ENCODE data around the gene FBXL13.
"Not testable (repeated sequence)": the region's sequence is repeated elsewhere in the genome, so short reads cannot be mapped to it uniquely, and the experiment has no call there.

Gene FBXL13

GRCh38 chr7:102859084-102859798 lies 215.4 kb downstream of the FBXL13 start:
- Histone ChIP-seq H3K27ac (ENCODE audit: low read depth, low read length) (no peak overlapping the region), H3K9ac (ENCODE audit: low read length in 5 of 5) (no peak overlapping the region), H3K4me1 (ENCODE audit: control insufficient read depth in 5 of 5, insufficient read depth in 5 of 5, low read length in 5 of 5) (peaks cover 0 to 3% (median 0%) of the 10 kb centered on the region in 5 donors), H3K4me3 (ENCODE audit: low read depth in 1 of 5, low read length in 5 of 5) (no peak overlapping the region), H3K9me3 (ENCODE audit: control insufficient read depth in 5 of 5, low read length in 5 of 5) (peaks cover 0 to 2% (median 0%) of the 10 kb centered on the region in 5 donors), H3K36me3 (ENCODE audit: control insufficient read depth in 5 of 5, insufficient read depth in 5 of 5, low read length in 5 of 5) (no peaks in the 10 kb centered on the region), H3K27me3 (ENCODE audit: control insufficient read depth in 5 of 5, insufficient read depth in 4 of 5, low read length in 5 of 5) (no peaks in the 10 kb centered on the region)

- no peaks in the 10 kb centered on the region for H3K27me3 ChIP-seq (ENCODE audit: control insufficient read depth in 5 of 5, insufficient read depth in 4 of 5, low read length in 5 of 5)
- H3K36me3 ChIP-seq (ENCODE audit: control insufficient read depth in 5 of 5, insufficient read depth in 5 of 5, low read length in 5 of 5), result peaks cover 0 to 5% (median 0%) of the 10 kb centered on the region in 5 donors
- peaks cover 0 to 3% (median 0%) of the 10 kb centered on the region in 5 donors for H3K4me1 ChIP-seq (ENCODE audit: control insufficient read depth in 5 of 5, insufficient read depth in 5 of 5, low read length in 5 of 5)
- no peak overlapping the region for H3K4me3 ChIP-seq (ENCODE audit: low read depth in 1 of 5, low read length in 5 of 5)
- no peak overlapping the region for H3K27ac ChIP-seq (ENCODE audit: low read depth, low read length)
- H3K9me3 ChIP-seq (ENCODE audit: control insufficient read depth in 5 of 5, low read length in 5 of 5), result peaks cover 0 to 2% (median 0%) of the 10 kb centered on the region in 5 donors
- H3K9ac ChIP-seq (ENCODE audit: low read length in 5 of 5), result no peak overlapping the region
These were observed 218.6 kb downstream of the FBXL13 start for GRCh38 chr7:102856036-102856435.

- H3K27ac ChIP-seq (ENCODE audit: low read depth, low read length), result no peak overlapping the region
- no peaks in the 10 kb centered on the region for H3K27me3 ChIP-seq (ENCODE audit: control insufficient read depth in 5 of 5, insufficient read depth in 4 of 5, low read length in 5 of 5)
- H3K9ac ChIP-seq (ENCODE audit: low read length in 5 of 5), result no peak overlapping the region
- no peaks in the 10 kb centered on the region for H3K4me1 ChIP-seq (ENCODE audit: control insufficient read depth in 5 of 5, insufficient read depth in 5 of 5, low read length in 5 of 5)
- H3K9me3 ChIP-seq (ENCODE audit: control insufficient read depth in 5 of 5, low read length in 5 of 5), result no peaks in the 10 kb centered on the region
- H3K36me3 ChIP-seq (ENCODE audit: control insufficient read depth in 5 of 5, insufficient read depth in 5 of 5, low read length in 5 of 5), result peaks cover 0 to 5% (median 0%) of the 10 kb centered on the region in 5 donors
- H3K4me3 ChIP-seq (ENCODE audit: low read depth in 1 of 5, low read length in 5 of 5), result no peak overlapping the region
These were observed 225.1 kb downstream of the FBXL13 start for GRCh38 chr7:102849538-102849937.

- Histone ChIP-seq H3K36me3 (ENCODE audit: control insufficient read depth in 5 of 5, insufficient read depth in 5 of 5, low read length in 5 of 5) (peaks cover 0 to 5% (median 0%) of the 10 kb centered on the region in 5 donors), H3K9me3 (ENCODE audit: control insufficient read depth in 5 of 5, low read length in 5 of 5) (no peaks in the 10 kb centered on the region), H3K4me3 (ENCODE audit: low read depth in 1 of 5, low read length in 5 of 5) (no peak overlapping the region), H3K27me3 (ENCODE audit: control insufficient read depth in 5 of 5, insufficient read depth in 4 of 5, low read length in 5 of 5) (no peaks in the 10 kb centered on the region), H3K27ac (ENCODE audit: low read depth, low read length) (no peak overlapping the region), H3K4me1 (ENCODE audit: control insufficient read depth in 5 of 5, insufficient read depth in 5 of 5, low read length in 5 of 5) (no peaks in the 10 kb centered on the region), H3K9ac (ENCODE audit: low read length in 5 of 5) (no peak overlapping the region)
These were observed 225.5 kb downstream of the FBXL13 start for GRCh38 chr7:102849079-102849478.

- no peaks in the 10 kb centered on the region for H3K36me3 ChIP-seq (ENCODE audit: control insufficient read depth in 5 of 5, insufficient read depth in 5 of 5, low read length in 5 of 5)
- H3K9me3 ChIP-seq (ENCODE audit: control insufficient read depth in 5 of 5, low read length in 5 of 5), result no peaks in the 10 kb centered on the region
- no peak overlapping the region for H3K4me3 ChIP-seq (ENCODE audit: low read depth in 1 of 5, low read length in 5 of 5)
- H3K27me3 ChIP-seq (ENCODE audit: control insufficient read depth in 5 of 5, insufficient read depth in 4 of 5, low read length in 5 of 5), result no peaks in the 10 kb centered on the region
- H3K9ac ChIP-seq (ENCODE audit: low read length in 5 of 5), result no peak overlapping the region
- H3K27ac ChIP-seq (ENCODE audit: low read depth, low read length), result no peak overlapping the region
- no peaks in the 10 kb centered on the region for H3K4me1 ChIP-seq (ENCODE audit: control insufficient read depth in 5 of 5, insufficient read depth in 5 of 5, low read length in 5 of 5)
These were observed 229.2 kb downstream of the FBXL13 start for GRCh38 chr7:102845346-102845745.

- H3K27me3 ChIP-seq (ENCODE audit: control insufficient read depth in 5 of 5, insufficient read depth in 4 of 5, low read length in 5 of 5), result no peaks in the 10 kb centered on the region
- H3K36me3 ChIP-seq (ENCODE audit: control insufficient read depth in 5 of 5, insufficient read depth in 5 of 5, low read length in 5 of 5), result no peaks in the 10 kb centered on the region
- no peak overlapping the region for H3K4me3 ChIP-seq (ENCODE audit: low read depth in 1 of 5, low read length in 5 of 5)
- H3K27ac ChIP-seq (ENCODE audit: low read depth, low read length), result no peak overlapping the region
- H3K9me3 ChIP-seq (ENCODE audit: control insufficient read depth in 5 of 5, low read length in 5 of 5), result no peaks in the 10 kb centered on the region
- H3K4me1 ChIP-seq (ENCODE audit: control insufficient read depth in 5 of 5, insufficient read depth in 5 of 5, low read length in 5 of 5), result no peaks in the 10 kb centered on the region
- no peak overlapping the region for H3K9ac ChIP-seq (ENCODE audit: low read length in 5 of 5)
These were observed 230.7 kb downstream of the FBXL13 start for GRCh38 chr7:102843850-102844249.

GRCh38 chr7:102842284-102842683 lies 232.3 kb downstream of the FBXL13 start:
- Histone ChIP-seq H3K27ac (ENCODE audit: low read depth, low read length) (no peak overlapping the region), H3K9ac (ENCODE audit: low read length in 5 of 5) (no peak overlapping the region), H3K9me3 (ENCODE audit: control insufficient read depth in 5 of 5, low read length in 5 of 5) (no peaks in the 10 kb centered on the region), H3K36me3 (ENCODE audit: control insufficient read depth in 5 of 5, insufficient read depth in 5 of 5, low read length in 5 of 5) (no peaks in the 10 kb centered on the region), H3K4me1 (ENCODE audit: control insufficient read depth in 5 of 5, insufficient read depth in 5 of 5, low read length in 5 of 5) (no peaks in the 10 kb centered on the region), H3K27me3 (ENCODE audit: control insufficient read depth in 5 of 5, insufficient read depth in 4 of 5, low read length in 5 of 5) (no peaks in the 10 kb centered on the region), H3K4me3 (ENCODE audit: low read depth in 1 of 5, low read length in 5 of 5) (no peak overlapping the region)

- Histone ChIP-seq H3K27me3 (ENCODE audit: control insufficient read depth in 5 of 5, insufficient read depth in 4 of 5, low read length in 5 of 5) (no peaks in the 10 kb centered on the region), H3K9ac (ENCODE audit: low read length in 5 of 5) (no peak overlapping the region), H3K4me1 (ENCODE audit: control insufficient read depth in 5 of 5, insufficient read depth in 5 of 5, low read length in 5 of 5) (peaks cover 0 to 9% (median 0%) of the 10 kb centered on the region in 5 donors), H3K4me3 (ENCODE audit: low read depth in 1 of 5, low read length in 5 of 5) (no peak overlapping the region), H3K36me3 (ENCODE audit: control insufficient read depth in 5 of 5, insufficient read depth in 5 of 5, low read length in 5 of 5) (no peaks in the 10 kb centered on the region), H3K9me3 (ENCODE audit: control insufficient read depth in 5 of 5, low read length in 5 of 5) (no peaks in the 10 kb centered on the region), H3K27ac (ENCODE audit: low read depth, low read length) (no peak overlapping the region)
These were observed 233.3 kb downstream of the FBXL13 start for GRCh38 chr7:102841290-102841689.

- Histone ChIP-seq H3K9me3 (ENCODE audit: control insufficient read depth in 5 of 5, low read length in 5 of 5) (no peaks in the 10 kb centered on the region), H3K9ac (ENCODE audit: low read length in 5 of 5) (no peak overlapping the region), H3K36me3 (ENCODE audit: control insufficient read depth in 5 of 5, insufficient read depth in 5 of 5, low read length in 5 of 5) (no peaks in the 10 kb centered on the region), H3K4me3 (ENCODE audit: low read depth in 1 of 5, low read length in 5 of 5) (no peak overlapping the region), H3K27me3 (ENCODE audit: control insufficient read depth in 5 of 5, insufficient read depth in 4 of 5, low read length in 5 of 5) (no peaks in the 10 kb centered on the region), H3K27ac (ENCODE audit: low read depth, low read length) (no peak overlapping the region), H3K4me1 (ENCODE audit: control insufficient read depth in 5 of 5, insufficient read depth in 5 of 5, low read length in 5 of 5) (peaks cover 0 to 9% (median 0%) of the 10 kb centered on the region in 5 donors)
These were observed 234.2 kb downstream of the FBXL13 start for GRCh38 chr7:102840404-102840803.

GRCh38 chr7:102838572-102839101 lies 236.0 kb downstream of the FBXL13 start:
- H3K4me1 ChIP-seq (ENCODE audit: control insufficient read depth in 5 of 5, insufficient read depth in 5 of 5, low read length in 5 of 5); H3K9me3 ChIP-seq (ENCODE audit: control insufficient read depth in 5 of 5, low read length in 5 of 5); H3K36me3 ChIP-seq (ENCODE audit: control insufficient read depth in 5 of 5, insufficient read depth in 5 of 5, low read length in 5 of 5); H3K27me3 ChIP-seq (ENCODE audit: control insufficient read depth in 5 of 5, insufficient read depth in 4 of 5, low read length in 5 of 5); H3K27ac ChIP-seq (ENCODE audit: low read depth, low read length); H3K9ac ChIP-seq (ENCODE audit: low read length in 5 of 5); H3K4me3 ChIP-seq (ENCODE audit: low read depth in 1 of 5, low read length in 5 of 5): not testable (repeated sequence)

All from subcutaneous abdominal adipose tissue (tissue), 5 donors.